Loucy (cell line): ENCODE results near the gene HSP90AB1.

ENCODE experiments used
- CTCF ChIP-seq: fragments of 200-600 bp; sonication (generic); conservative IDR thresholded peaks from 2 replicates; pipeline ENCODE4 v1.5.1; 2014; ENCODE audit warnings: mild to moderate bottlenecking, antibody characterized with exemption, low read length
- EZH2phosphoT487 ChIP-seq: fragments of 200-600 bp; IDR thresholded peaks from 2 replicates; pipeline ENCODE4 v1.6.1; 2018; ENCODE audit warnings: antibody characterized with exemption, mild to moderate bottlenecking, moderate library complexity, borderline replicate concordance

DNA sequence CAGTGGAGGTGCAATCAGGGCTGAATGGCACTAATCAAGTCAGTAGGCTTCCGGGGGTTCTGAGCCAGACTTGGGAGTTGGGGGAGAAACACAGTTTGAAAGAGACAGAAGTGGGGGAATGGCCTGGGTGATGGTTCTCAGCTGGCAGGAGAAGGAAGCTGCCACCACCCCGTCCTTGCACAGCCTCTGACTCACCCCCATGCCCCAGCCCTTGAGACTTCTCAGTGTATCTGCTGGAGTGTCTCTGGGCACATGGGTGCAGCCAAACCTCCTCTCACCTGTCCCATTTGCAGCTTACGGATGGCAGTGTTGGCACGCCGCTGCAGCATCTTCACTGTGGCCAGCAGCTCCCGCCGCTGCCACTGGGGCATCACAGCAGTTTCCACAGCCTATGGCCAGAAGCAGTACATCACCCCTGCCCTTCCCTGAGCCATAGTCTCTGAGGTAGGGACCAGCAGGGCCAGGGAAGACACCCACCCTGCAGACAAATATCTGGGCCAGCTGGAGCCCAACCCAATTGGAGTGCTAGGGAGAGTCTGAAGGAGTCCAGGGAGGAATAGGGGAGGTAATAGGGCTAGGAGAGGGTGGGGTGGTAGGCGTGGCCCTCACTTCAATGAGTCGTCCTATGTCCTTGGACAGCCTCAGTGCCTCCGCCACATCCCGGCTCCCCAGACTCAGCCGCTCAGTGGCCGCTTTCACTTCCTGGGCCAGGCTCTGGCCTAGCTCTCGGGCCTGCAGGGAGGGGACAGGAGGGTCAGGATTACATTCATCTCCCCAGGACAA is 55.1 kb downstream of the HSP90AB1 start:
- TF ChIP-seq CTCF = no peak
- TF ChIP-seq EZH2phosphoT487 = no peak
